GM12878 (cell line): Measurements from ENCODE around the gene INPP4B. TPM values are rescaled to one million over a fixed set of nuclear protein-coding genes. Genes with fewer than 3 reads are reported as not detected.

Source experiments
- ATAC-seq: fragments of 200-7000 bp; cut with Tn5 transposase; 3 replicates; pipeline ENCODE4 v1.9.1; 2020; ENCODE audit warnings: mild to moderate bottlenecking, moderate library complexity
- BruUV-seq: library from RNA; stranded (reverse); fragments of 400-500 nt; replicated peaks from 2 replicates; lab custom pipeline; 2021; lab: Mats Ljungman, UMichigan
- CTCF ChIA-PET: fragments of 300-600 bp; sonication (Branson Sonifier 250); formaldehyde crosslinking; extraction: SDS; loops from one replicate; lab custom pipeline; 2021; ENCODE audit warnings: inconsistent platforms; lab: Yijun Ruan, JAX
- POLR2A ChIA-PET: fragments of 350-600 bp; formaldehyde crosslinking; extraction: SDS; loops from one replicate; lab custom pipeline; 2021; ENCODE audit warnings: inconsistent platforms; lab: Charles Lee
- RAD21 ChIA-PET: fragments of 300-600 bp; sonication (Branson Sonifier 250); formaldehyde crosslinking; loops from one replicate; lab custom pipeline; 2023; ENCODE audit warnings: antibody characterized with exemption; ENCODE audit not compliant: unreplicated experiment; lab: Charles Lee
- SMC1A ChIA-PET: fragments of 300-600 bp; sonication (Branson Sonifier 250); formaldehyde crosslinking; loops from one replicate; lab custom pipeline; 2023; ENCODE audit not compliant: unreplicated experiment, uncharacterized antibody; lab: Charles Lee
- DNase-seq: peaks from one replicate; pipeline ENCODE4 v3.0.0-alpha.2; 2011; ENCODE audit warnings: low read depth, low spot score
- FAIRE-seq: peaks from 3 replicates; lab custom pipeline; 2011; peaks lifted over from hg19 to GRCh38; lab: Jason Lieb, UNC
- H2AFZ ChIP-seq: 2 replicates; pipeline ENCODE4 v1.6.0; 2011; ENCODE audit warnings: low read depth, low read length, control low read depth; ENCODE audit not compliant: control insufficient read depth
- H3K27ac ChIP-seq: 2 replicates; pipeline ENCODE4 v1.5.1; 2011; ENCODE audit warnings: control low read depth; ENCODE audit not compliant: control insufficient read depth, insufficient read depth
- H3K27me3 ChIP-seq, 2 experiments: replicated peaks in 1 of 2; 2 replicates each; pipeline versions ENCODE4 v1.6.0 to v1.6.1; 2011; ENCODE audit warnings: low read length in 1 of 2; ENCODE audit not compliant: control insufficient read depth in 2 of 2, insufficient read depth in 2 of 2
- H3K36me3 ChIP-seq, 2 experiments: 2 replicates each; pipeline ENCODE4 v1.5.1; 2011; ENCODE audit warnings: low read length in 1 of 2; ENCODE audit not compliant: control insufficient read depth in 2 of 2, insufficient read depth in 2 of 2
- H3K4me1 ChIP-seq: 2 replicates; pipeline ENCODE4 v1.6.1; 2011; ENCODE audit warnings: mild to moderate bottlenecking, low read length, moderate library complexity, mixed read lengths; ENCODE audit not compliant: control insufficient read depth, insufficient read depth
- H3K4me2 ChIP-seq: 2 replicates; pipeline ENCODE4 v1.6.0; 2011; ENCODE audit warnings: control low read depth; ENCODE audit not compliant: control insufficient read depth, insufficient read depth
- H3K4me3 ChIP-seq: fragments of 200-600 bp; sonication (generic); 2 replicates; pipeline ENCODE4 v1.5.1; 2016
- H3K79me2 ChIP-seq: 2 replicates; pipeline ENCODE4 v1.6.0; 2011; ENCODE audit warnings: low read length; ENCODE audit not compliant: control insufficient read depth, insufficient read depth
- H3K9ac ChIP-seq: 2 replicates; pipeline ENCODE4 v1.8.0; 2011; ENCODE audit warnings: low read length, control low read depth, mixed read lengths; ENCODE audit not compliant: control insufficient read depth, insufficient read depth
- H3K9me3 ChIP-seq: replicated peaks from 3 replicates; pipeline ENCODE4 v1.5.1; 2011; ENCODE audit warnings: mild to moderate bottlenecking, low read length; ENCODE audit not compliant: control insufficient read depth, insufficient read depth
- H4K20me1 ChIP-seq: 2 replicates; pipeline ENCODE4 v1.6.0; 2011; ENCODE audit not compliant: control insufficient read depth, insufficient read depth
- CEBPZ ChIP-seq: fragments of 150-350 bp; IDR thresholded peaks from 2 replicates; pipeline ENCODE4 v1.6.1; 2016; ENCODE audit warnings: low read depth, low read length
- KLF5 ChIP-seq: fragments of 450-650 bp; IDR thresholded peaks from 2 replicates; pipeline ENCODE4 v1.6.1; 2014; ENCODE audit warnings: mild to moderate bottlenecking; ENCODE audit not compliant: partially characterized antibody
- NR2F1 ChIP-seq: fragments of 450-650 bp; conservative IDR thresholded peaks from 2 replicates; pipeline ENCODE4 v1.6.1; 2017; ENCODE audit warnings: mild to moderate bottlenecking
- USF1 ChIP-seq: IDR thresholded peaks from 2 replicates; pipeline ENCODE4 v1.6.1; 2011; ENCODE audit warnings: borderline replicate concordance, low read depth, mild to moderate bottlenecking, moderate library complexity, mixed read lengths, low read length; ENCODE audit not compliant: insufficient read depth; ENCODE audit errors: extremely low read length
- ZBTB40 ChIP-seq: fragments of 450-650 bp; IDR thresholded peaks from 2 replicates; pipeline ENCODE4 v1.6.1; 2016; ENCODE audit warnings: mild to moderate bottlenecking, moderate library complexity, borderline replicate concordance
- in situ Hi-C: fragments of 300-500 bp; cut with MboI; formaldehyde crosslinking; loops from 9 replicates; pipeline ENCODE4 v1.14.3; 2018; ENCODE audit warnings: mixed read lengths
- intact Hi-C: fragments of 100-400 bp; cut with micrococcal nuclease; formaldehyde crosslinking; loops from one replicate; pipeline ENCODE4 v1.14.2; 2022; ENCODE audit not compliant: unreplicated experiment
- polyA plus RNA-seq, 11 experiments: library from polyadenylated mRNA; depleted of rRNA in 4 of 11; unstranded in 6 of 11; stranded (reverse) in 5 of 11; fragments of >200 nt; fragmentation: Nextera tagmentation in 4 of 11; fragmentation: Illumina TruSeq in 1 of 11; extraction: Ambion mirVana in 4 of 11; extraction: Trizol in 1 of 11; gene quantifications; 1 replicate in 1 of 11; 2 replicates in 10 of 11; pipeline versions ENCODE4 v1.2.1 to v1.2.3, GENCODE V29; 2011 to 2016; ENCODE audit warnings: inconsistent platforms in 2 of 11, missing spikeins in 2 of 11, low read depth in 1 of 11
- total RNA-seq, 4 experiments: library from RNA; depleted of rRNA in 3 of 4; stranded (reverse); fragments of >200 nt in 3 of 4; fragmentation: Illumina TruSeq in 1 of 4; extraction: Trizol in 1 of 4; gene quantifications; 2 replicates each; pipeline versions ENCODE4 v1.2.1 to v1.2.3, GENCODE V29; 2013 to 2021

INPP4B gene
- total and polyA plus RNA-seq, 10 of the 15 experiments (the other 5 are each of a cell fraction or from before 2014, with no cell fraction given), result 0.53 to 11.2 (median 0.95) TPM

GRCh38 chr4:142413485-142413884 is 432.6 kb downstream of the INPP4B start (continued):
- no peak for TF ChIP-seq CEBPZ
- no peak for TF ChIP-seq KLF5

DNA sequence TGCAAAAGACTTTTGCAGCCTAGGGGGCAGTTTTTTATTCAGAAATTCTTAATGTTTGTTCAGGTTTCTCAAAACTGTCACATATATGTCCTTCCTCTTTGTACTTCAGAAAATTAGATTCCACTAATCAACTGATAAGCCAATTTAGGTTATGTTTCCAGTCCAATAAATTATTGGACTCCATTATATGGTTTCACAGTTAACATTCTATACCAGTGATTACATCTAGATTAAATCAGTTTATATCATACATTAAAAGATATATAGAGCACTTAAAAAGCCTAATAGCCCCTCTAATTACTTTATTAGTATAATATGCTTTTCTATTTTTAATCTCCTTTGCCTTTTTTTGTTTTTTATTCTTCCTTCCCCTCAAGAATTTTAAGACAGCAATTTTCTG is 434.1 kb downstream of the INPP4B start:
- no peaks in the 10 kb centered on the region for H3K4me1 ChIP-seq
- ChIA-PET CTCF (interaction anchor here (1.9 to 14.5 kb wide), 3 partner anchors 16 to 155 kb away, joined by 6 to 135 read pairs (median 9); no protein-coding TSS in a partner anchor), POLR2A (no interaction called here), RAD21 (interaction anchor here (1.1 to 1.2 kb wide), 2 partner anchors 66 to 154 kb away, joined by 3 read pairs; no protein-coding TSS in a partner anchor), SMC1A (interaction anchor here (0.7 to 8.1 kb wide), 8 partner anchors 9 to 117 kb away, joined by 3 to 86 read pairs (median 8); no protein-coding TSS in a partner anchor)
- H3K36me3 ChIP-seq, result no peaks in the 10 kb centered on the region
- no peaks in the 10 kb centered on the region for H3K79me2 ChIP-seq
- H2AFZ ChIP-seq, result no peak overlapping the region
- H3K9ac ChIP-seq, result no peak overlapping the region
- BruUV-seq, result no TSS peak
- no peaks in the 10 kb centered on the region for H4K20me1 ChIP-seq
- H3K4me2 ChIP-seq, result no peak overlapping the region
- no peak overlapping the region for H3K4me3 ChIP-seq
- intact Hi-C loops (no loop called here), in situ Hi-C loops (no loop called here)
- H3K9me3 ChIP-seq, result no peaks in the 10 kb centered on the region
- FAIRE-seq (no peak), DNase-seq (no peak), ATAC-seq (no peak)
- TF ChIP-seq NR2F1 (no peak), USF1 (no peak), ZBTB40 (no peak)
- H3K27me3 ChIP-seq, result no peaks in the 10 kb centered on the region
- H3K27ac ChIP-seq, result no peak overlapping the region
